ENCODE measurements around the gene CALHM6.
"Not testable (repeated sequence)": the region's sequence is repeated elsewhere in the genome, so short reads cannot be mapped to it uniquely, and the experiment has no call there.

- not testable (repeated sequence) for TF ChIP-seq POLR2A, TAF1 (IDR thresholded peaks at IDR 0.05; ENCODE audit: low read depth, low read length)
These were observed 34.0 kb downstream of the CALHM6 start for GRCh38 chr6:116495161-116495560.

Measured in GM12891 (cell line).